Neural progenitor cell (in vitro differentiated cells): ENCODE measurements around the gene NT5C1A. TPM values are rescaled to one million over a fixed set of nuclear protein-coding genes. Genes with fewer than 3 reads are reported as not detected.
A peak's percentile ranks its signal among the peaks of the same experiment; 100 is the strongest.

ENCODE experiments used
- DNase-seq: peaks from one replicate; pipeline ENCODE4 v3.0.0-alpha.2; 2016; ENCODE audit warnings: low spot score
- H2AFZ ChIP-seq: fragments of 200-600 bp; sonication (generic); replicated peaks from 2 replicates; pipeline ENCODE4 v1.6.1; 2016; ENCODE audit warnings: antibody characterized with exemption
- H3F3A ChIP-seq: fragments of 200-600 bp; sonication (generic); 2 replicates; pipeline ENCODE4 v1.6.1; 2016; ENCODE audit warnings: antibody characterized with exemption, low read depth
- H3K27ac ChIP-seq: fragments of 200-600 bp; sonication (generic); 2 replicates; pipeline ENCODE4 v1.5.1; 2016; ENCODE audit warnings: mild to moderate bottlenecking
- H3K27me3 ChIP-seq: fragments of 200-600 bp; sonication (generic); 2 replicates; pipeline ENCODE4 v1.6.1; 2016; ENCODE audit warnings: mild to moderate bottlenecking, moderate library complexity
- H3K36me3 ChIP-seq: fragments of 200-600 bp; sonication (generic); 2 replicates; pipeline ENCODE4 v1.5.1; 2016
- H3K4me1 ChIP-seq: fragments of 200-600 bp; sonication (generic); 2 replicates; pipeline ENCODE4 v1.6.1; 2016; ENCODE audit warnings: mixed run types
- H3K4me2 ChIP-seq: fragments of 200-600 bp; sonication (generic); 2 replicates; pipeline ENCODE4 v1.6.1; 2016
- H3K4me3 ChIP-seq: fragments of 200-600 bp; sonication (generic); 2 replicates; pipeline ENCODE4 v1.5.1; 2016
- H3K79me2 ChIP-seq: fragments of 200-600 bp; sonication (generic); 2 replicates; pipeline ENCODE4 v1.6.1; 2016; ENCODE audit warnings: low read depth
- H3K9ac ChIP-seq: fragments of 200-600 bp; sonication (generic); 2 replicates; pipeline ENCODE4 v1.6.1; 2016
- H3K9me3 ChIP-seq: fragments of 200-600 bp; sonication (generic); 2 replicates; pipeline ENCODE4 v1.5.1; 2016; ENCODE audit warnings: low read depth
- H4K20me1 ChIP-seq: fragments of 200-600 bp; sonication (generic); 2 replicates; pipeline ENCODE4 v1.6.1; 2016; ENCODE audit warnings: low read depth
- H3K27ac Mint-ChIP-seq: 3 replicates; pipeline ENCODE4 v1.8.0; 2021; ENCODE audit warnings: mixed read lengths
- H3K27me3 Mint-ChIP-seq: 2 replicates; pipeline ENCODE4 v1.8.0; 2022; ENCODE audit warnings: low read depth, mild to moderate bottlenecking, inconsistent platforms, moderate library complexity, mixed read lengths; ENCODE audit not compliant: insufficient read depth
- H3K36me3 Mint-ChIP-seq: 3 replicates; pipeline ENCODE4 v1.8.0; 2021; ENCODE audit warnings: mixed read lengths
- H3K4me1 Mint-ChIP-seq: 3 replicates; pipeline ENCODE4 v1.8.0; 2021; ENCODE audit warnings: mixed read lengths
- H3K4me3 Mint-ChIP-seq: 3 replicates; pipeline ENCODE4 v1.8.0; 2021; ENCODE audit warnings: mild to moderate bottlenecking, moderate library complexity, mixed read lengths
- H3K9me3 Mint-ChIP-seq: 3 replicates; pipeline ENCODE4 v1.8.0; 2020; ENCODE audit warnings: mixed read lengths
- EZH2 ChIP-seq: fragments of 200-600 bp; sonication (generic); IDR thresholded peaks from 2 replicates; pipeline ENCODE4 v1.6.1; 2017; ENCODE audit warnings: antibody characterized with exemption, mild to moderate bottlenecking, moderate library complexity
- EZH2phosphoT487 ChIP-seq: fragments of 200-600 bp; sonication (generic); IDR thresholded peaks from 2 replicates; pipeline ENCODE4 v1.6.1; 2017; ENCODE audit warnings: antibody characterized with exemption
- total RNA-seq: library from RNA; depleted of rRNA; stranded (reverse); fragments of >200 nt; gene quantifications from 2 replicates; pipeline ENCODE4 v1.2.3, GENCODE V29; 2015; ENCODE audit warnings: low replicate concordance
- TF ChIP-seq, protein P1 (sequence below): fragments of 200-600 bp; sonication (generic); IDR thresholded peaks from 2 replicates; pipeline ENCODE4 v1.5.1; 2017; ENCODE audit warnings: antibody characterized with exemption, mild to moderate bottlenecking

NT5C1A gene
- total RNA-seq, 1 donor from 2014 or later: not detected

DNA sequence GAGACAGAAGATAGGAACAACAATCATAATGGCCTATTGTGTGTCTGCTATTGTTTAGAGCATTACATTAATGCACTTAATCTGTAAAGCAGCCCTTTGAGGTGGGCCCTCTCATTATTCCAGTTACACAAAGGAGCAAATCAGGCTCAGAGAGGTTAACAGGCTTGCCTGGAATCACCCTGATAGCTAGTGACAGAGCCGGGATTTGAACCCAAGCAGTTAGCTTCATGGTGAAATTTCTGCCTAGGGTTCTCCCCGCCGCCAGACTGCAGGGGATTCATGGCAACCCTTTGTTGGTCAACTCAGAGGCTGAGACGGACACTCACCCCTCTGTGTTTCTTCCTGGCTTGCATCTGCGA is 39.6 kb downstream of the NT5C1A start:
- H3K4me1 Mint-ChIP-seq: peaks cover 43% of the 10 kb centered on the region
- Histone ChIP-seq H3K9me3 (no peaks in the 10 kb centered on the region), H3K27ac (no peak overlapping the region), H3K36me3 (no peaks in the 10 kb centered on the region), H3K79me2 (no peaks in the 10 kb centered on the region), H4K20me1 (peaks cover 10% of the 10 kb centered on the region), H3K27me3 (peaks cover 69% of the 10 kb centered on the region), H2AFZ (peak overlapping the region; percentile 54), H3F3A (peaks cover 14% of the 10 kb centered on the region), H3K4me1 (peaks cover 6% of the 10 kb centered on the region), H3K4me3 (peak overlapping the region; percentile 3), H3K4me2 (peak overlapping the region; percentile 73), H3K9ac (no peak overlapping the region)
- no peak for TF ChIP-seq EZH2phosphoT487
- TF ChIP-seq, protein P1, sequence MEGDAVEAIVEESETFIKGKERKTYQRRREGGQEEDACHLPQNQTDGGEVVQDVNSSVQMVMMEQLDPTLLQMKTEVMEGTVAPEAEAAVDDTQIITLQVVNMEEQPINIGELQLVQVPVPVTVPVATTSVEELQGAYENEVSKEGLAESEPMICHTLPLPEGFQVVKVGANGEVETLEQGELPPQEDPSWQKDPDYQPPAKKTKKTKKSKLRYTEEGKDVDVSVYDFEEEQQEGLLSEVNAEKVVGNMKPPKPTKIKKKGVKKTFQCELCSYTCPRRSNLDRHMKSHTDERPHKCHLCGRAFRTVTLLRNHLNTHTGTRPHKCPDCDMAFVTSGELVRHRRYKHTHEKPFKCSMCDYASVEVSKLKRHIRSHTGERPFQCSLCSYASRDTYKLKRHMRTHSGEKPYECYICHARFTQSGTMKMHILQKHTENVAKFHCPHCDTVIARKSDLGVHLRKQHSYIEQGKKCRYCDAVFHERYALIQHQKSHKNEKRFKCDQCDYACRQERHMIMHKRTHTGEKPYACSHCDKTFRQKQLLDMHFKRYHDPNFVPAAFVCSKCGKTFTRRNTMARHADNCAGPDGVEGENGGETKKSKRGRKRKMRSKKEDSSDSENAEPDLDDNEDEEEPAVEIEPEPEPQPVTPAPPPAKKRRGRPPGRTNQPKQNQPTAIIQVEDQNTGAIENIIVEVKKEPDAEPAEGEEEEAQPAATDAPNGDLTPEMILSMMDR: no peak
- TF ChIP-seq EZH2: no peak
- no peak overlapping the region for H3K27ac Mint-ChIP-seq
- H3K27me3 Mint-ChIP-seq: peaks cover 29% of the 10 kb centered on the region
- peaks cover 2% of the 10 kb centered on the region for H3K9me3 Mint-ChIP-seq
- no peak overlapping the region for H3K4me3 Mint-ChIP-seq
- no peaks in the 10 kb centered on the region for H3K36me3 Mint-ChIP-seq
- DNase-seq: peak; percentile 73

DNA sequence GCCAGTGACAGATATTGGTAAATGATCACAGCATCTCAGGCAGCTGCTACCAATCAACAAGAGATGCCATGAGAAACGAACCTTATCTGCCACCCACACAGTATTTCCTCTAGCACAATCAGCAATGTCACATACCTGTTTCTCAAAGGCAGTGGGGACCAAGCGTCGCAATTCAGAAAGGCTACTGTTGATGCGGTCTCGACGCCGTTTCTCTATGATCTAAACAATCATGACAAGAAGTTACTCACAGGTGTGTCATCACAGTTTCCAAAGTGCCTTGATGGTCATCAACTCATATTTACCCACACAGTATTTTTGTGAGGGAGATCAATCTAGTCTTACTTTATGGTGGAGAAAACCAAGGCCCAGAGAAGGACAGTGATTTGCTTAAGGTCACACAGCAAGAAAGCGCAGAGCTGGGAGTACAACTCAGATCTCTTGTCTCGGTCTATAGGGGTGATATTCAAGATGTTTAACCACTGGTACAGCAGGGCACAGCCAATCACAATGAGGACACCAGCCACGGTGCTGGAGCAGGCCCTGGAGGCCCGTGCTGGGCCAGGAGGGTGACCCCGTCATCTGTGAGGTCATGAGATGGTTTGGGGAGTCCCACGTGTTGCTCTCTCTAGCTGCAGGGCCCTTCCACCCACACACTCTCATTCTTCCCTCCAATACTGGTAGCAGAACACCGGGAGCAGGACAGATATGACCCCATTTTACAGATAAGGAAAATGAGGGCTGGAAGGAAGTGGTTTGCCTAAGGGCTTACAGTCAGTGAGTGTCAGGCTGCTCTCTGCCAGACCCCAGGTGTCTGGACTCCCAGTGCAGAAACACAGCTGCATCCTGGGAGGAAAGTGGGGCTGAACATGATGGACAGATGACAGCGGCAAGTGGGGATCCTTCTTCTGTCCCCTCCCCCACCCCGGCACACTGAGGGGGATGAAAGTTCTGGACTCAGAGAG is 40.3 kb downstream of the NT5C1A start:
- H3K9me3 Mint-ChIP-seq: peaks cover 2% of the 10 kb centered on the region
- no peaks in the 10 kb centered on the region for H3K36me3 Mint-ChIP-seq
- H4K20me1 ChIP-seq: peaks cover 10% of the 10 kb centered on the region
- no peak overlapping the region for H3K9ac ChIP-seq
- peaks cover 29% of the 10 kb centered on the region for H3K27me3 Mint-ChIP-seq
- peak overlapping the region; percentile 72 for H3K4me3 Mint-ChIP-seq
- H3F3A ChIP-seq: peaks cover 14% of the 10 kb centered on the region
- H3K4me1 ChIP-seq: peaks cover 6% of the 10 kb centered on the region
- no peak overlapping the region for H3K4me2 ChIP-seq
- H3K9me3 ChIP-seq: no peaks in the 10 kb centered on the region
- H3K27ac Mint-ChIP-seq: no peak overlapping the region
- no peak for TF ChIP-seq EZH2
- DNase-seq: no peak
- no peak overlapping the region for H3K4me3 ChIP-seq
- H2AFZ ChIP-seq: no peak overlapping the region
- H3K4me1 Mint-ChIP-seq: peaks cover 38% of the 10 kb centered on the region
- H3K79me2 ChIP-seq: no peaks in the 10 kb centered on the region
- H3K36me3 ChIP-seq: no peaks in the 10 kb centered on the region
- peaks cover 62% of the 10 kb centered on the region for H3K27me3 ChIP-seq
- H3K27ac ChIP-seq: no peak overlapping the region

DNA sequence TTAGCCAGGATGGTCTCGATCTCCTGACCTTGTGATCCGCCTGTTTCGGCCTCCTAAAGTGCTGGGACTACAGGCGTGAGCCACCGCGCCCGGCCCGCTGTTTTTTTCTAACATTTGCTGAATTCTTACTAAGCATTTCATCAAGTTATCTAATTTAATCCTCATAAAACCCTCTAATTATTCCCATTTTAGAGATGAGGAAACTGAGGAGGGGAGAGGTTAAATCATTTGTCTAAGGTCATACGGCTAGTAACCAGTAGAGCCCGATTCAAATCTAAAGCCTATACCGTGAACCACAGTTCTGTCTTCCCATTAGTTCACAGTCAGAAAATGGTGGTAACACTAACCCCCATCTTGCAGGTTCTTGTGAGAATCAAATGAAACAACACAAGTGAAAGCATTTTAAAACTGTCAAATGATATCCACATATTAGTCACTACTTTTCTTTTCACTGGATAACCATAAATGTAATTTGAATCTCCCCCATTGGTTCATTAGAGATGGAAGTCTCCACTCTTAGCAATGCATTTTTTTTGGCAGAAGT is 43.0 kb downstream of the NT5C1A start:
- Histone ChIP-seq H3K36me3 (no peaks in the 10 kb centered on the region), H3K9ac (no peak overlapping the region), H3K27me3 (peaks cover 45% of the 10 kb centered on the region), H3K9me3 (no peaks in the 10 kb centered on the region), H3K4me2 (no peak overlapping the region), H3K4me1 (peaks cover 6% of the 10 kb centered on the region), H4K20me1 (peaks cover 10% of the 10 kb centered on the region), H3K4me3 (no peak overlapping the region), H2AFZ (no peak overlapping the region), H3K79me2 (no peaks in the 10 kb centered on the region), H3K27ac (no peak overlapping the region), H3F3A (peaks cover 14% of the 10 kb centered on the region)
- Mint-ChIP-seq H3K27ac (no peak overlapping the region), H3K4me1 (peaks cover 18% of the 10 kb centered on the region), H3K27me3 (peaks cover 18% of the 10 kb centered on the region), H3K9me3 (no peaks in the 10 kb centered on the region), H3K4me3 (no peak overlapping the region), H3K36me3 (no peaks in the 10 kb centered on the region)
- no peak for TF ChIP-seq EZH2
- TF ChIP-seq, protein P1: no peak
- no peak for DNase-seq

DNA sequence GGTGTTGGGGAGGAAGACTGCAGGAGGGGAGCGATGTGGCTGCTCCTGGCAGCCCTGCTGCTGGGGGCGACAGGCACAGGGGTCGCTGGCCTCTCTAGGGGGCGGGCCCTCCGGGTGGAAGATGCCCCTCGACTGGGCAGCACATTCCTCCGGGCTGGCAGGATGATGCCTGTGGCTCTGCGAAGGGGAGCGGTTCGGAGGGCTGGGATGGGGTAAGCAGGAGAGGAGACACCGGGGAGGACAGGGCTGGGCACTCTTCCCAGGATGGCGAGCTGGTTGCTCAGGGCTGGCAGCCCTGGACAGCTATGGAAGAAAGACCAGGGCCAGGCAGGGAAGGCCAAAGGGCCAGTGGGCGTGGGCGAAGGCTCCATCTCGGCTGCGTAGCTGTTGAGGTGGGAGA is 45.3 kb downstream of the NT5C1A start:
- H3F3A ChIP-seq: no peaks in the 10 kb centered on the region
- H2AFZ ChIP-seq: no peak overlapping the region
- H3K27me3 Mint-ChIP-seq: peaks cover 15% of the 10 kb centered on the region
- H3K27ac Mint-ChIP-seq: no peak overlapping the region
- H3K4me2 ChIP-seq: no peak overlapping the region
- H3K9me3 ChIP-seq: no peaks in the 10 kb centered on the region
- TF ChIP-seq, protein P1: no peak
- no peak for TF ChIP-seq EZH2
- TF ChIP-seq EZH2phosphoT487: no peak
- H3K9ac ChIP-seq: no peak overlapping the region
- H3K36me3 Mint-ChIP-seq: no peaks in the 10 kb centered on the region
- no peak overlapping the region for H3K27ac ChIP-seq
- H3K79me2 ChIP-seq: no peaks in the 10 kb centered on the region
- H3K4me3 ChIP-seq: no peak overlapping the region
- no peak for DNase-seq
- H4K20me1 ChIP-seq: peaks cover 2% of the 10 kb centered on the region
- H3K36me3 ChIP-seq: no peaks in the 10 kb centered on the region
- no peak overlapping the region for H3K4me3 Mint-ChIP-seq
- peaks cover 9% of the 10 kb centered on the region for H3K4me1 Mint-ChIP-seq
- no peaks in the 10 kb centered on the region for H3K9me3 Mint-ChIP-seq
- no peaks in the 10 kb centered on the region for H3K4me1 ChIP-seq
- H3K27me3 ChIP-seq: peaks cover 31% of the 10 kb centered on the region
